ENCODE results near the gene STK25.

DNA sequence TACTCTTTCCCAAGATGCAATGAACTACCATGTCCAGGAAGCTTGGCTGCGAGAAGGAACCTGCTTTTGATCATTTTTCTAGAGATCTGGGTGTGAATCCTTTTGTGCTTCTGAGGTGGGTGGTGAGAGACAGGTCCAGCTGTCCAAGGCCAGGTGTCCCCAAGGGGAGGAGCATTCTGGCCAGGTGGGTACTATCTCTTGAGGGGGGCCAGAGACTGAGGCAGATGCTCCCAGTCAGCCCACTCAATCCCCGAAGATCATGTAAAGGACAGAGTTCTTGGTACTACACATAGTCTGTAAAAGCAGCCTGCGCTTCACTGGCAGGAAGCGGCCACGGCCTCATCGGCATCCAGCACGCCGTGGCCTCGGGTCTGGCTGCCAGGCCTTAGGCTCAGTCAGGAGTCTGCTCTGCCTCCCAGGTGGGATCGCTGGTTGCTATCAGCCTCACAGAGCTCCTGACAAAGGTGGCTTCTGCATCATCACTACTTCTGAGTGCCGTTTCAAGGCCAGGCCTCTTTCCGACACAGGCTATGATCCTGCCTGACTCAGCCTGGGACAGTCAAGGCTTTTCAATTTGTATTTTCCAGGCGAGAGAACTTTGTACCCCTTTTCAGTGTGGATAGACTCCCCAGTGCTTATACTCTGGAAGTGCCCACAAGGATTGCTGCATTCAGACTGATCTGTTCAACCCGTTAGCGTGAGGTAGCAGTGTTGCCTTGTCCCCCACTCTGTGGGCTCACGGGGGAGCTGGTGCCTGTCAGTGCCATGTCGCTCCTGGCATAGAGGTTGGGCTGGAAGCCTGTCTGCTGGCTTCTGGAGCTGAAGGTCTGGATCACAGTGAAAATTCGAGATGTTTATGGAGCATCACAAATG, 29.1 kb downstream of the STK25 start:
- TF ChIP-seq ZNF785 (tag by site-specific recombination; IDR thresholded peaks at IDR 0.05) (no peak), TCF7L2 (IDR thresholded peaks at IDR 0.05; ENCODE audit: borderline replicate concordance, low read depth, low read length) (no peak), ZNF677 (tag by site-specific recombination; IDR thresholded peaks at IDR 0.05) (no peak), ZEB2 (tag by site-specific recombination; IDR thresholded peaks at IDR 0.05) (no peak), ZNF350 (tag by site-specific recombination; IDR thresholded peaks at IDR 0.05) (no peak), ZNF776 (tag by site-specific recombination; IDR thresholded peaks at IDR 0.05; ENCODE audit: borderline replicate concordance) (no peak), ZNF423 (tag by site-specific recombination; IDR thresholded peaks at IDR 0.05) (no peak), ZNF544 (tag by site-specific recombination; IDR thresholded peaks at IDR 0.05) (no peak), ZNF560 (tag by site-specific recombination; IDR thresholded peaks at IDR 0.05; ENCODE audit: borderline replicate concordance) (no peak)
- TF ChIP-seq, protein P1, sequence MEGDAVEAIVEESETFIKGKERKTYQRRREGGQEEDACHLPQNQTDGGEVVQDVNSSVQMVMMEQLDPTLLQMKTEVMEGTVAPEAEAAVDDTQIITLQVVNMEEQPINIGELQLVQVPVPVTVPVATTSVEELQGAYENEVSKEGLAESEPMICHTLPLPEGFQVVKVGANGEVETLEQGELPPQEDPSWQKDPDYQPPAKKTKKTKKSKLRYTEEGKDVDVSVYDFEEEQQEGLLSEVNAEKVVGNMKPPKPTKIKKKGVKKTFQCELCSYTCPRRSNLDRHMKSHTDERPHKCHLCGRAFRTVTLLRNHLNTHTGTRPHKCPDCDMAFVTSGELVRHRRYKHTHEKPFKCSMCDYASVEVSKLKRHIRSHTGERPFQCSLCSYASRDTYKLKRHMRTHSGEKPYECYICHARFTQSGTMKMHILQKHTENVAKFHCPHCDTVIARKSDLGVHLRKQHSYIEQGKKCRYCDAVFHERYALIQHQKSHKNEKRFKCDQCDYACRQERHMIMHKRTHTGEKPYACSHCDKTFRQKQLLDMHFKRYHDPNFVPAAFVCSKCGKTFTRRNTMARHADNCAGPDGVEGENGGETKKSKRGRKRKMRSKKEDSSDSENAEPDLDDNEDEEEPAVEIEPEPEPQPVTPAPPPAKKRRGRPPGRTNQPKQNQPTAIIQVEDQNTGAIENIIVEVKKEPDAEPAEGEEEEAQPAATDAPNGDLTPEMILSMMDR (tag by site-specific recombination; IDR thresholded peaks at IDR 0.05): no peak
- TF ChIP-seq, protein P2, sequence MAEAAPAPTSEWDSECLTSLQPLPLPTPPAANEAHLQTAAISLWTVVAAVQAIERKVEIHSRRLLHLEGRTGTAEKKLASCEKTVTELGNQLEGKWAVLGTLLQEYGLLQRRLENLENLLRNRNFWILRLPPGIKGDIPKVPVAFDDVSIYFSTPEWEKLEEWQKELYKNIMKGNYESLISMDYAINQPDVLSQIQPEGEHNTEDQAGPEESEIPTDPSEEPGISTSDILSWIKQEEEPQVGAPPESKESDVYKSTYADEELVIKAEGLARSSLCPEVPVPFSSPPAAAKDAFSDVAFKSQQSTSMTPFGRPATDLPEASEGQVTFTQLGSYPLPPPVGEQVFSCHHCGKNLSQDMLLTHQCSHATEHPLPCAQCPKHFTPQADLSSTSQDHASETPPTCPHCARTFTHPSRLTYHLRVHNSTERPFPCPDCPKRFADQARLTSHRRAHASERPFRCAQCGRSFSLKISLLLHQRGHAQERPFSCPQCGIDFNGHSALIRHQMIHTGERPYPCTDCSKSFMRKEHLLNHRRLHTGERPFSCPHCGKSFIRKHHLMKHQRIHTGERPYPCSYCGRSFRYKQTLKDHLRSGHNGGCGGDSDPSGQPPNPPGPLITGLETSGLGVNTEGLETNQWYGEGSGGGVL (tag by site-specific recombination; IDR thresholded peaks at IDR 0.05): no peak
- TF ChIP-seq, protein P3, sequence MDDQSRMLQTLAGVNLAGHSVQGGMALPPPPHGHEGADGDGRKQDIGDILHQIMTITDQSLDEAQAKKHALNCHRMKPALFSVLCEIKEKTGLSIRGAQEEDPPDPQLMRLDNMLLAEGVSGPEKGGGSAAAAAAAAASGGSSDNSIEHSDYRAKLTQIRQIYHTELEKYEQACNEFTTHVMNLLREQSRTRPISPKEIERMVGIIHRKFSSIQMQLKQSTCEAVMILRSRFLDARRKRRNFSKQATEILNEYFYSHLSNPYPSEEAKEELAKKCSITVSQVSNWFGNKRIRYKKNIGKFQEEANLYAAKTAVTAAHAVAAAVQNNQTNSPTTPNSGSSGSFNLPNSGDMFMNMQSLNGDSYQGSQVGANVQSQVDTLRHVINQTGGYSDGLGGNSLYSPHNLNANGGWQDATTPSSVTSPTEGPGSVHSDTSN (CRISPR knock-in tag; IDR thresholded peaks at IDR 0.05): no peak
- TF ChIP-seq, protein P4, sequence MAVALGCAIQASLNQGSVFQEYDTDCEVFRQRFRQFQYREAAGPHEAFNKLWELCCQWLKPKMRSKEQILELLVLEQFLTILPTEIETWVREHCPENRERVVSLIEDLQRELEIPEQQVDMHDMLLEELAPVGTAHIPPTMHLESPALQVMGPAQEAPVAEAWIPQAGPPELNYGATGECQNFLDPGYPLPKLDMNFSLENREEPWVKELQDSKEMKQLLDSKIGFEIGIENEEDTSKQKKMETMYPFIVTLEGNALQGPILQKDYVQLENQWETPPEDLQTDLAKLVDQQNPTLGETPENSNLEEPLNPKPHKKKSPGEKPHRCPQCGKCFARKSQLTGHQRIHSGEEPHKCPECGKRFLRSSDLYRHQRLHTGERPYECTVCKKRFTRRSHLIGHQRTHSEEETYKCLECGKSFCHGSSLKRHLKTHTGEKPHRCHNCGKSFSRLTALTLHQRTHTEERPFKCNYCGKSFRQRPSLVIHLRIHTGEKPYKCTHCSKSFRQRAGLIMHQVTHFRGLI (tag by site-specific recombination; IDR thresholded peaks at IDR 0.05): no peak
